BLaER1 (cell line): ENCODE data around the gene CD7.

Experiments
- H3K27ac ChIP-seq: shearing (Covaris generic); formaldehyde crosslinking; 2 replicates; pipeline ENCODE4 v1.8.1; 2022
- H3K27me3 ChIP-seq: shearing (Covaris generic); formaldehyde crosslinking; 2 replicates; pipeline ENCODE4 v1.8.1; 2022
- H3K36me3 ChIP-seq: shearing (Covaris generic); formaldehyde crosslinking; 2 replicates; pipeline ENCODE4 v1.8.1; 2022
- H3K4me1 ChIP-seq: shearing (Covaris generic); formaldehyde crosslinking; 2 replicates; pipeline ENCODE4 v1.8.1; 2022
- H3K4me2 ChIP-seq: shearing (Covaris generic); formaldehyde crosslinking; 2 replicates; pipeline ENCODE4 v1.8.1; 2022
- H3K4me3 ChIP-seq: shearing (Covaris generic); formaldehyde crosslinking; 2 replicates; pipeline ENCODE4 v1.8.1; 2022
- H3K9ac ChIP-seq: shearing (Covaris generic); formaldehyde crosslinking; 2 replicates; pipeline ENCODE4 v1.8.1; 2022
- H3K9me3 ChIP-seq: shearing (Covaris generic); formaldehyde crosslinking; 2 replicates; pipeline ENCODE4 v1.8.1; 2022
- H4K20me1 ChIP-seq: shearing (Covaris generic); formaldehyde crosslinking; 2 replicates; pipeline ENCODE4 v1.8.1; 2022
- Cebpa-rat ChIP-seq: shearing (Covaris generic); IDR thresholded peaks from 2 replicates; pipeline ENCODE4 v1.8.1; 2022

CD7 gene

GRCh38 chr17:82300228-82300627 lies 17.2 kb downstream of the CD7 start:
- peak overlapping the region; percentile 63; the same call in 1 of the 2 replicates for H3K9ac ChIP-seq
- peaks cover 97% of the 10 kb centered on the region for H3K4me1 ChIP-seq
- no peaks in the 10 kb centered on the region for H3K36me3 ChIP-seq
- TF ChIP-seq Cebpa-rat: no peak
- no peak overlapping the region; the same call in 1 of the 2 replicates for H3K27ac ChIP-seq
- peak overlapping the region; percentile 98 for H3K4me2 ChIP-seq
- no peak overlapping the region for H3K4me3 ChIP-seq
- H3K27me3 ChIP-seq: no peaks in the 10 kb centered on the region; the same call in 1 of the 2 replicates
- peaks cover 26% of the 10 kb centered on the region; the same call in 1 of the 2 replicates for H4K20me1 ChIP-seq
- H3K9me3 ChIP-seq: no peaks in the 10 kb centered on the region

GRCh38 chr17:82299452-82299851 lies 18.0 kb downstream of the CD7 start:
- H3K27me3 ChIP-seq: no peaks in the 10 kb centered on the region; the same call in 1 of the 2 replicates
- H3K9me3 ChIP-seq: no peaks in the 10 kb centered on the region

GRCh38 chr17:82298538-82299421 lies 18.6 kb downstream of the CD7 start:
- Histone ChIP-seq H3K27me3 (no peaks in the 10 kb centered on the region; the same call in 1 of the 2 replicates), H3K27ac (peak overlapping the region; percentile 93), H3K4me2 (peak overlapping the region; percentile 98), H4K20me1 (peaks cover 24% of the 10 kb centered on the region; the same call in 1 of the 2 replicates), H3K9me3 (no peaks in the 10 kb centered on the region), H3K4me3 (peak overlapping the region; percentile 66), H3K36me3 (no peaks in the 10 kb centered on the region), H3K9ac (peak overlapping the region; percentile 83), H3K4me1 (peaks cover 98% of the 10 kb centered on the region)
- TF ChIP-seq Cebpa-rat: no peak

More at GRCh38 chr17:82299452-82299851, 18.0 kb downstream of the CD7 start:
- TF ChIP-seq Cebpa-rat: no peak
- peak overlapping the region; percentile 93; the same call in 1 of the 2 replicates for H3K27ac ChIP-seq
- peak overlapping the region; percentile 83; the same call in 1 of the 2 replicates for H3K9ac ChIP-seq
- peaks cover 98% of the 10 kb centered on the region for H3K4me1 ChIP-seq
- H3K4me3 ChIP-seq: peak overlapping the region; percentile 66; the same call in 1 of the 2 replicates
- peak overlapping the region; percentile 98 for H3K4me2 ChIP-seq
- no peaks in the 10 kb centered on the region for H3K36me3 ChIP-seq
- peaks cover 26% of the 10 kb centered on the region; the same call in 1 of the 2 replicates for H4K20me1 ChIP-seq

- Histone ChIP-seq H3K27ac (peak overlapping the region; percentile 93), H3K9ac (peak overlapping the region; percentile 83), H3K4me3 (peak overlapping the region; percentile 66), H3K36me3 (no peaks in the 10 kb centered on the region), H3K9me3 (no peaks in the 10 kb centered on the region), H4K20me1 (peaks cover 15% of the 10 kb centered on the region; the same call in 1 of the 2 replicates), H3K4me2 (peak overlapping the region; percentile 98), H3K27me3 (no peaks in the 10 kb centered on the region; the same call in 1 of the 2 replicates), H3K4me1 (peaks cover 94% of the 10 kb centered on the region)
- TF ChIP-seq Cebpa-rat: no peak
Observed at GRCh38 chr17:82297714-82298537, 19.5 kb downstream of the CD7 start.

- H3K27ac ChIP-seq: peak overlapping the region; percentile 93
- H3K9ac ChIP-seq: peak overlapping the region; percentile 83
Observed at GRCh38 chr17:82297280-82297713, 20.1 kb downstream of the CD7 start.

GRCh38 chr17:82296511-82297279 lies 20.7 kb downstream of the CD7 start:
- H3K36me3 ChIP-seq: no peaks in the 10 kb centered on the region
- H3K9me3 ChIP-seq: no peaks in the 10 kb centered on the region
- H4K20me1 ChIP-seq: peaks cover 3% of the 10 kb centered on the region; the same call in 1 of the 2 replicates
- H3K9ac ChIP-seq: peak overlapping the region; percentile 83
- peak overlapping the region; percentile 66 for H3K4me3 ChIP-seq
- peaks cover 87% of the 10 kb centered on the region for H3K4me1 ChIP-seq
- H3K27ac ChIP-seq: peak overlapping the region; percentile 93
- H3K4me2 ChIP-seq: peak overlapping the region; percentile 98
- H3K27me3 ChIP-seq: no peaks in the 10 kb centered on the region
- no peak for TF ChIP-seq Cebpa-rat

More at GRCh38 chr17:82297280-82297713, 20.1 kb downstream of the CD7 start:
- Histone ChIP-seq H3K4me2 (peak overlapping the region; percentile 98), H4K20me1 (peaks cover 9% of the 10 kb centered on the region; the same call in 1 of the 2 replicates), H3K27me3 (no peaks in the 10 kb centered on the region; the same call in 1 of the 2 replicates), H3K36me3 (no peaks in the 10 kb centered on the region), H3K9me3 (no peaks in the 10 kb centered on the region), H3K4me1 (peaks cover 88% of the 10 kb centered on the region), H3K4me3 (peak overlapping the region; percentile 66)
- no peak for TF ChIP-seq Cebpa-rat

GRCh38 chr17:82295472-82295814 lies 22.0 kb downstream of the CD7 start:
- Histone ChIP-seq H3K4me3 (no peak overlapping the region), H3K4me1 (peaks cover 83% of the 10 kb centered on the region), H3K27me3 (no peaks in the 10 kb centered on the region), H3K9ac (no peak overlapping the region), H4K20me1 (no peaks in the 10 kb centered on the region), H3K36me3 (no peaks in the 10 kb centered on the region), H3K4me2 (peak overlapping the region; percentile 2; the same call in 1 of the 2 replicates), H3K9me3 (no peaks in the 10 kb centered on the region), H3K27ac (no peak overlapping the region)
- no peak for TF ChIP-seq Cebpa-rat

GRCh38 chr17:82294064-82294773 lies 23.2 kb downstream of the CD7 start:
- Histone ChIP-seq H3K9ac (no peak overlapping the region), H3K4me2 (peak overlapping the region; percentile 76), H3K4me3 (no peak overlapping the region), H3K36me3 (no peaks in the 10 kb centered on the region), H3K27ac (0 out of 2 replicates have a peak overlapping the region, but pooled peaks have one; percentile 50), H3K4me1 (peaks cover 83% of the 10 kb centered on the region), H3K9me3 (no peaks in the 10 kb centered on the region), H3K27me3 (no peaks in the 10 kb centered on the region), H4K20me1 (no peaks in the 10 kb centered on the region)
- no peak for TF ChIP-seq Cebpa-rat
